ENCODE measurements around the gene TMEM141.

DNA sequence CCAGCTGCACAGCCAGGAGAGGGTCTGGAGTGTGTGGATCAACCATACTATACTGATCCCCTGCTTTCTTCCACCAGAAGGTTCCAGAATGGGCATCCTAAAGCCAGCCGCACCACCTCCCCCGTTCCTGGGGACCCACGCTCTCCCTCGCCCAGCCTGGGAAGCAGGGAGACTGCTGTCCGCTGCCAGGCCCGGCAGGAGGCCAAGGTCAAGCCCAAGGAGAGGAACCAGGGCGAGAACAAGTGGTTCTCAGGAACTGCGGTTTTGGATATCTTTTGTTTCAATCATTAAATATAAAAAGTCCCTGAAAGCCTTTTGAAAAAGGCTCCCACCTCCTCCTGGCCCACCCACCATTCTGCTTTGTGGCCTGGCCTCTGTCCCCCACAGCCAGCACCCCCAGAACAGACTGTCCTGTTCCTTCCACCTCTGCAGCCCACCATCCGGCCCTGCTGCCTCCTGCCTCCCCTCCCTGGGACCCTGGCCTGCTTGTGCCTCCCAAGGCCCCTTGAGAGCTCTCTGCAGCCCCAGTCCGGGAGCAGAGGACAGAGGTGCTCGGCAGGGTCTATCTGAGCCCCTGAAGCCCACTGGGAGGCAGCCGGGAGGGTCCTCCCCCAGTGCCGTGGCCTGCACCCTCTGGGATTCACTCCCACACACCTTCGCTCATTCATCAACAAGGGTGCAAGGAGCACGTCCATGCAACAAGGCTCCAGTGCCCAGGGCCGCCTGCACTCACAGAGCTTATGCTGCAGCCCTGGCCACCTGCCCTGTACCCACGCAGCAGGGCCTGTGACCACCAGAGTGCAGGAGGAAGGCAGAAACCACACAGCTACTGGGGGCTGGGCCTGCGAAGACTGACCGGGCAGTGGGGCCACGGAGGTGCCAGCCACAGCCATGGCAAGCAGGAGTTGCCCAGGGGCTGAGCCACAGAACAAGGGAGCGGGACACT is 42.2 kb upstream of the TMEM141 start:
- TF ChIP-seq, protein P1, sequence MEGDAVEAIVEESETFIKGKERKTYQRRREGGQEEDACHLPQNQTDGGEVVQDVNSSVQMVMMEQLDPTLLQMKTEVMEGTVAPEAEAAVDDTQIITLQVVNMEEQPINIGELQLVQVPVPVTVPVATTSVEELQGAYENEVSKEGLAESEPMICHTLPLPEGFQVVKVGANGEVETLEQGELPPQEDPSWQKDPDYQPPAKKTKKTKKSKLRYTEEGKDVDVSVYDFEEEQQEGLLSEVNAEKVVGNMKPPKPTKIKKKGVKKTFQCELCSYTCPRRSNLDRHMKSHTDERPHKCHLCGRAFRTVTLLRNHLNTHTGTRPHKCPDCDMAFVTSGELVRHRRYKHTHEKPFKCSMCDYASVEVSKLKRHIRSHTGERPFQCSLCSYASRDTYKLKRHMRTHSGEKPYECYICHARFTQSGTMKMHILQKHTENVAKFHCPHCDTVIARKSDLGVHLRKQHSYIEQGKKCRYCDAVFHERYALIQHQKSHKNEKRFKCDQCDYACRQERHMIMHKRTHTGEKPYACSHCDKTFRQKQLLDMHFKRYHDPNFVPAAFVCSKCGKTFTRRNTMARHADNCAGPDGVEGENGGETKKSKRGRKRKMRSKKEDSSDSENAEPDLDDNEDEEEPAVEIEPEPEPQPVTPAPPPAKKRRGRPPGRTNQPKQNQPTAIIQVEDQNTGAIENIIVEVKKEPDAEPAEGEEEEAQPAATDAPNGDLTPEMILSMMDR (conservative IDR thresholded peaks at IDR 0.05 in 1 of 2, IDR thresholded peaks at IDR 0.05 in 1 of 2; ENCODE audit: low read depth in 1 of 2, low read length in 2 of 2), result no peak
- TF ChIP-seq EZH2 (IDR thresholded peaks at IDR 0.05; ENCODE audit: low read length, missing control alignments), result no peak

Measured in fibroblast of lung (primary cell).